NB4 (cell line): Measurements from ENCODE around the gene KXD1.

ENCODE experiments used
- CTCF ChIP-seq: IDR thresholded peaks from one replicate; pipeline ENCODE4 v1.5.1; 2012; ENCODE audit warnings: low read depth, low read length
- MAX ChIP-seq: IDR thresholded peaks from 2 replicates; pipeline ENCODE4 v1.6.1; 2011; ENCODE audit warnings: low read depth, low read length
- POLR2A ChIP-seq: IDR thresholded peaks from 2 replicates; pipeline ENCODE4 v1.6.1; 2011; ENCODE audit warnings: mild to moderate bottlenecking; ENCODE audit not compliant: insufficient read length; ENCODE audit errors: extremely low read depth

GRCh38 chr19:18608805-18609716 lies 51.4 kb downstream of the KXD1 start:
- TF ChIP-seq CTCF, result no peak
- no peak for TF ChIP-seq MAX
- no peak for TF ChIP-seq POLR2A
